Measurements from ENCODE around the gene PTH2R. TPM values are rescaled to one million over a fixed set of nuclear protein-coding genes. Genes with fewer than 3 reads are reported as not detected.

Gene PTH2R
- total and polyA plus RNA-seq, 2 of the 4 experiments (the other 2 are of a cell fraction), result under 0.01 TPM; not detected in 1

- H3K9me3 ChIP-seq (ENCODE audit: control insufficient read depth, insufficient read depth, low read length), result no peaks in the 10 kb centered on the region
- H3K18ac ChIP-seq (ENCODE audit: low read depth, low read length), result no peak overlapping the region
- H3K27me3 ChIP-seq (ENCODE audit: control insufficient read depth, insufficient read depth, low read length), result no peaks in the 10 kb centered on the region; the same call in 1 of the 2 replicates
- ChIA-PET CTCF (no interaction called here), POLR2A (ENCODE audit: unreplicated experiment) (no interaction called here)
- H3K56ac ChIP-seq (ENCODE audit: extremely low read depth, insufficient read depth, low read length), result no peak overlapping the region
- H3K27ac ChIP-seq (ENCODE audit: insufficient read depth, low read length), result no peak overlapping the region
- no peak overlapping the region for H3K9ac ChIP-seq (ENCODE audit: low read depth, low read length)
- no peak overlapping the region for H3K4me3 ChIP-seq (ENCODE audit: insufficient read depth, low read depth, low read length)
- no peak overlapping the region for H4K91ac ChIP-seq (ENCODE audit: insufficient read depth, low read depth, low read length)
- no peak overlapping the region for H2BK120ac ChIP-seq (ENCODE audit: low read depth, low read length)
- H3K23ac ChIP-seq (ENCODE audit: low read depth, low read length), result no peak overlapping the region
- dilution Hi-C loops (cut with HindIII; ENCODE audit: low sequenced_read_pairs, unreplicated experiment) (no loop called here), in situ Hi-C loops (cut with MboI; ENCODE audit: low sequenced_read_pairs) (no loop called here), intact Hi-C loops (cut with micrococcal nuclease) (no loop called here)
- H3K9me1 ChIP-seq (ENCODE audit: insufficient read depth, low read length), result no peaks in the 10 kb centered on the region
- H3K79me1 ChIP-seq (ENCODE audit: low read depth in 1 of 2, low read length in 2 of 2), result no peaks in the 10 kb centered on the region
- H4K8ac ChIP-seq (ENCODE audit: low read depth in 2 of 2, low read length in 2 of 2), result no peak overlapping the region
- BruUV-seq (replicated peaks), result no TSS peak
- no peak overlapping the region for H2AK5ac ChIP-seq (ENCODE audit: low read depth, low read length)
- TF ChIP-seq CEBPB (IDR thresholded peaks at IDR 0.05; ENCODE audit: low read depth, low read length), result 0 out of 2 replicates have a peak, but pooled peaks have one; percentile 18
- TF ChIP-seq FOS (IDR thresholded peaks at IDR 0.05; ENCODE audit: low read depth, low read length), result peak; percentile 65
- no peak for TF ChIP-seq USF2 (IDR thresholded peaks at IDR 0.05; ENCODE audit: low read depth, low read length)
- DNase-seq (peak; percentile 85), ATAC-seq (ENCODE audit: low read depth) (peak; percentile 93)
- no peak overlapping the region for H3K4ac ChIP-seq (ENCODE audit: low read depth, low read length)
- H2BK20ac ChIP-seq (ENCODE audit: low read depth, low read length), result no peak overlapping the region
- H2AK9ac ChIP-seq (replicated peaks; ENCODE audit: low read depth, low read length, poor library complexity), result no peak overlapping the region
- no peak overlapping the region for H3K14ac ChIP-seq (replicated peaks; ENCODE audit: low read depth, low read length)
- no peak overlapping the region for H2BK15ac ChIP-seq (ENCODE audit: low read depth, low read length)
- no peak overlapping the region for H2BK5ac ChIP-seq (ENCODE audit: low read depth, low read length, poor library complexity, severe bottlenecking)
- no peaks in the 10 kb centered on the region for H4K20me1 ChIP-seq (ENCODE audit: insufficient read depth, low read length)
- H3K4me2 ChIP-seq (ENCODE audit: low read depth, low read length), result no peak overlapping the region
- no peak overlapping the region for H4K5ac ChIP-seq (ENCODE audit: low read depth, low read length)
- peaks cover 2% of the 10 kb centered on the region; the same call in 1 of the 2 replicates for H3K36me3 ChIP-seq (ENCODE audit: control insufficient read depth, insufficient read depth, low read length)
- WGBS, 2 experiments (ENCODE audit: extremely low coverage in 2 of 2, insufficient read length in 1 of 2), result no CpG with 5 or more reads among the region's 2 CpGs
- no peak overlapping the region for H2AFZ ChIP-seq (replicated peaks; ENCODE audit: low read length, poor library complexity)
- H3K4me1 ChIP-seq (ENCODE audit: control insufficient read depth, insufficient read depth, low read length), result no peaks in the 10 kb centered on the region
These were observed 43.1 kb upstream of the PTH2R start for GRCh38 chr2:208363485-208363884.

Measured in IMR-90 (cell line).